Kidney tubule cell (primary cell): Measurements from ENCODE around the gene LYVE1.

Experiments used
- DNase-seq: peaks from one replicate; pipeline ENCODE4 v3.0.0-alpha.2; 2018; ENCODE audit warnings: low spot score

LYVE1 gene

GRCh38 chr11:10591741-10592140 is 23.3 kb upstream of the LYVE1 start:
- no peak for DNase-seq

GRCh38 chr11:10590218-10590915 is 21.9 kb upstream of the LYVE1 start:
- no peak for DNase-seq

GRCh38 chr11:10588904-10589303 is 20.4 kb upstream of the LYVE1 start:
- peak; percentile 23 for DNase-seq

GRCh38 chr11:10587995-10588394 is 19.5 kb upstream of the LYVE1 start:
- DNase-seq, result no peak

- DNase-seq, result no peak
Measured at GRCh38 chr11:10587388-10587787, 18.9 kb upstream of the LYVE1 start.

DNA sequence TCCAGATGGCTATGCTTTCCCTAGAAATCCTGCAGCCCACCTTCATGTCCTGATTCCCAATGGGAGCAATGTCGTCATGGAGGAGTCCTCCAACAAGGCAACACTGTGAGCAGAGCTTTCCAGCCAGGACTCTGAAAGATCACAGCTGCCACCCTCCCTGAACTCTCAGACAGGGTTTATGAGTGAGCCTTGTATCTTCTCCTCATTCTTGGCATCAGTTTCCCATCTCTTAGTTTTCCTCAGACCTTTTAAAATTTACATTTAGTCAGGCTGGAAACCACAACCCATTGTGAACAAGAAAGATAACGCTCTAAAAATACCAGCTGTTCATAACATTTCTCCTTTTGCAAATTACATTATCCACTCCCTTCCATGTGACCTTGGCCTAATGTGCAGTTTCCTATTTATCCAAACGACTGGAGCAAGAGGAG is 15.6 kb upstream of the LYVE1 start:
- DNase-seq, result no peak

DNA sequence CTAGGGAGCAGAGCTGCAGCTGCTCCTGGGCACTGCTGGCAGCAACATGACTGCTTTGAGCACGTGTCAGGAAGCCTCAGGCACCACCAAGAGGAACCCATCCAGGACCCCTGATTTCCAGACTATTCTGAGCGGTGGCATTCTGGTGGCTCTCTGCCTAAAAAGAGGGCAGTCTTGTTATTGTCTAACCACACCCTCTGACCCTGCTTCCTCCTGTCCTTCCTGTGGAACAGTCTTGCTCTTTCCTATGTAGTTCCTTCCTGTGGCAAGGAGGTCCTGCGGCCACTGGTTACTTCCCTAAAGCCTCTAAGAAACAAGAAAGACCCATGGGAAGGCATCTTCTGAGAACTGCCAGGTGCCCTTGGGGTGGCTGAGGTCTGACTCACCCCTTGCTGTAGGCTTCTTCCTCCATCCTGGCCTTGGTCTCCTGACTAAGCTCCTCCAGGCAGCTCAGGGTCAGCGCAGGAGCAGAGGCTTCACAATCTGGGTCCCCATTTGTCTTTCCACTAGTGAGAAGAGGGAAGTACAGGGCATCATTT is 13.1 kb upstream of the LYVE1 start:
- peak; percentile 51 for DNase-seq

- DNase-seq, result no peak
Measured at GRCh38 chr11:10580623-10581022, 12.2 kb upstream of the LYVE1 start.

DNA sequence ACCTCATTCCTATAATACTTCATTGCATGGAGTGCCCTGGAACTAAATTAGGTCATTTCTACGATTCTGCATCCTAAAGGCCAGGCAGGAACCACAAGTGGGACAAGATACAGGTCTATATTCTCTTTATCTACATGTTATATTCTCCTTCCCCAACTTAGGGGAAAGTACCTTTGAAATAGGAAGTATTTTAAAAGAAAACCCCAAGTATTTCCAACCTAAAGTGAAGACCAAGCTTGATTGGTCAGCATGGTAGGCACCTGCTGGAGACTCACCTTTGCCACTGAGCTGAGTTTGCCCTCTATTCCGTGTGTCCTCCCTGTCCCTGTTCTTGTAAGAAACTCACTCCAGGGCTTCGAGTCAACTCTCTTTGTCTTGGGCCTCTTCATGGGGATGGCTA is 11.2 kb upstream of the LYVE1 start:
- no peak for DNase-seq

DNA sequence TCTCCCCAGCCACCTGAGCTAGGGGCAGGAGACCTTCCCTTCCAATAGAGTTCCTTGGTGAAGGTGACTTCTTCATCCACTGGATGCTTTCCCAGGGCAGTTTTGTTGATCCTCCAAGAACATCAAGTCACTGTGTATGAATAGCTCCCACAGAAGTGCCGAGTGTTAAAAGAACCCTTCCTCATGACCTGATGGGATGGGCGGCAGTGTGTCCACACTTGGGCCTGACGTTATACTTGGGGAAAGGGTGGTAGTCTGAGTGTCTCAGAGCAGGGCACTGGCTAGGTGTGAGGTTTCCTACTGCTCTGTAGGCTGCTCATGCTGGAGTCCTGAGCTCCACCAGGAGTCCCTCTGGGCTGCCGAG is 7.6 kb upstream of the LYVE1 start:
- no peak for DNase-seq

GRCh38 chr11:10575346-10576034 is 7.0 kb upstream of the LYVE1 start:
- peak; percentile 18 for DNase-seq

GRCh38 chr11:10573556-10573955 is 5.1 kb upstream of the LYVE1 start:
- DNase-seq, result peak; percentile 9

- no peak for DNase-seq
Measured at GRCh38 chr11:10573028-10573427, 4.6 kb upstream of the LYVE1 start.

DNA sequence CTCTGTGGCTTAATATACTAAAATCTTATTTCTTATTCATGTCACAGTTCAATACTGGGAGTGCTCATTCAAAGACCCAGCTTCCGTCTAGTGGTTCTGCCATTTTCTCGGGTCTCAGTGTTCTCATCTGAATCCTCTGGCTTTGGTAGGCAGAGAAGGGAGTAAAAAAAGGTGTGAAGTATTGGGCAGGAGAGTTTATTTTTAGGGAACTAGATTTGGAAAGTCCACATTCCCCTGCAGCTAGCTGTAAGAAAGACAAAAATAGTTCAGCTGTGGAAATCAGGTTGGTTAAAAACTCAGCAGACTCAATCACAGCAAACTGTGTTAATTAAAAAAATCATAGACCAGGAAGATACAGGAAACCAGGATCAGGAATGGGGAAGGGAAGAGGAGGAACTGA is 4.1 kb upstream of the LYVE1 start:
- DNase-seq, result no peak

GRCh38 chr11:10567446-10567845 is 1.0 kb downstream of the LYVE1 start:
- no peak for DNase-seq

DNA sequence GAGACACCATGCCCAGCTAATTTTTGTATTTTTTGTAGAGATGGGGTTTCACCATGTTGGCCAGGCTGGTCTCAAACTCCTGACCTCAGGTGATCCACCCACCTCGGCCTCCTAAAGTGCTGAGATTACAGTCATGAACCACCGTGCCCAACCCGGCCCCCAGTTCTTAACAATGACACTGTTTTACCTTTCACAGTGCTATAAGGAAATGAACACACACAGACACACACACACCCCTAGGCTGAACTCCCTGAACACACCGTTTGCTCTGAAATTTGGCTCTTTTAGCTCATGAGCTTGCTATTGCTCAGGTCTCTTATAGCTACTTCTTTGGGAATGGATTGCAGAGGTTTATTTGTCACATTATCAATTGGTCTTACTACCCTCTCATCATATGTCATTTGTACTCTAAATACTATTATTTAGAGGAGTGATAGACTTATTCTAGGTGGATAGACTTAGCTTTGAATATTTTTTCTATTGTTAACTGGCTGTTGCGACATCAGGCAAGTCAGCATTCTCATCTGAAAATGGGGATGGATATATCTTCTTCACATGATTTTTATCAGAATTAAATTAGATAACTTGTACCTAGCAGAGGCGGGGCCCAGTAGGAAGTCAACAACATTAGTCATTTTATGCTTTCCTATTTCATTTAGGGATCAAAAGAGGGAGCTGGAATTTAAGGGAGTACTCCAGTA is 2.1 kb downstream of the LYVE1 start:
- no peak for DNase-seq

DNA sequence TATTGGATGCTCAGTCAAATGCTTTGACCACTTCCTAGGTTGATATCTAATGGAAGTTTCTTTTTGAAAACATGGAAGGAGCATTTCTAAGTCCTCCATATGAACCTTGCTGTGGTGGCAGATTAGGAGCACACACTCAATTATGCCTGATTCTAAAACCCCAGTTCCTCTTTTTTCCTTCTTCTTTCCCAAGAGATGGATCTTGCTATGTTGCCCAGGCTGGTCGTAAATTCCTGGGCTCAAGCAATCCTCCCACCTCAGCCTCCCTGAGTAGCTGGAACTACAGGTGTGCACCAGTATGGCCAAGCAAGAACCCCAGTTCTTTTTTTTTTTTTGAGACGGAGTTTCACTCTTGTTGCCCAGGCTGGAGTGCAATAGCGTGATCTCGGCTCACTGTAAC is 3.0 kb downstream of the LYVE1 start:
- DNase-seq, result no peak

GRCh38 chr11:10564696-10565318 is 3.7 kb downstream of the LYVE1 start:
- no peak for DNase-seq

DNA sequence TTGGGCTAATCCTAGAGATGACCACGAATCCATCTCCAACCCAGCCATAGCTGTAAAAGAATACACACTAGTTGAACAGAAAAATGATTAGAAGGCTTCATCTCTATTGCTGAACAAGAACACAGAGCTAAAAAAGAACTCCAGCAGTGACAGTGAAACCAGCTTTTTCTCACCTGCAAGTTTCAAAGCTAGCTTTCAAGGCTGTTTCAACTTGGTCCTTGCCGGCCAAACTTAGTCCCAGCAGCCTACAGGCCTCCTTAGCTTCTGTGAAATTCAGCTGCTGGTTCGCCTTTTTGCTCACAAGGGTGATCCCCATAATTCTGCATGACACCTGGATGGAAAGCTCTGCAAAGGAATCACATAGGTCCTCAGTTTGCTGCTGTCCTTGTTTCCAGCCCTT is 4.4 kb downstream of the LYVE1 start:
- DNase-seq, result no peak

GRCh38 chr11:10561947-10562346 is 6.5 kb downstream of the LYVE1 start:
- no peak for DNase-seq

DNA sequence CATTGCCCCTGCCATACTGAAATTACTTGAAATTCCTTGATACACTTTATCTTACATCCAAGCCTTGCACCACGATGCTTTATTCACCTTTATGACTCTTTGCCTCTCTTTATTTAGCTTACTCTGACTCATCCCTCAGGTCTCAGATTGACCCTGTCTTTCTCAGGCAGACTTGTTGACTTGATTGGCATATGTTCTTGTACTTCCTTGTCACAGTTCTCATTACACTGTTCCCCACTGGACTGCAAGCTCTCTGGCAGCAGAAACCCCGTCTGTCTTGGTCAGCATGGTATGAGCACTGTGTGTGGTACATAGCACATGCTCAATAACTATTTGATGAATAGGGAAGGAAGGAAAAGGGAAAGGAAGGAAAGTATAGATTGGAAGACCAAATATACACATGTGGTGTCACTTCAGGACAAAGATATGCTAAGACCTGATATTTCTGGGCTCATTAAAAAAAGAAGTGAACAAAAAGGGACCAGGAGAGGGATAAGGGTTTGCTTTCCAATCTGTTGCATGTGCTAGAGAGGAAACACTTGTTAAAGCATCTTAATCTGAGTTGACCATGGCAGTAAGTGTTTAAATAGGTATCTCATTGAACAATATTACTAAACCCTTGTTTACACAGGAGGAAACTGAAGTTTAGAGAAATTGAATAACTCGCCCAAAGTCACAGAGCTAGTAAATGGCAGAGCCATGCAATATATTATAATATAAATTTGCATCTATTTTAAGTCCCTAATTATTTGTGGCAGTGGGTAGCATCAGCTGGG is 7.2 kb downstream of the LYVE1 start:
- peak; percentile 72 for DNase-seq

- DNase-seq, result no peak
Measured at GRCh38 chr11:10558288-10558687, 10.2 kb downstream of the LYVE1 start.
